Muscle layer of duodenum (tissue), 2 donors: ENCODE measurements around the gene ARID4A.
"Not testable (repeated sequence)": the region's sequence is repeated elsewhere in the genome, so short reads cannot be mapped to it uniquely, and the experiment has no call there.

Experiments used
- H3K27ac ChIP-seq: one replicate; pipeline ENCODE4 v1.7.0; 2013; ENCODE audit warnings: mild to moderate bottlenecking, low read length
- H3K27me3 ChIP-seq: one replicate; pipeline ENCODE4 v1.7.0; 2013; ENCODE audit warnings: low read depth, mild to moderate bottlenecking, control low read depth, low read length
- H3K36me3 ChIP-seq, 2 donors: one replicate each; pipeline ENCODE4 v1.7.0; 2013; ENCODE audit warnings: low read length in 2 of 2, control low read depth in 1 of 2, mild to moderate bottlenecking in 1 of 2; ENCODE audit not compliant: insufficient read depth in 2 of 2, control insufficient read depth in 1 of 2
- H3K4me1 ChIP-seq, 2 donors: one replicate each; pipeline ENCODE4 v1.7.0; 2013; ENCODE audit warnings: low read length in 2 of 2, mild to moderate bottlenecking in 2 of 2, control low read depth in 1 of 2, moderate library complexity in 1 of 2; ENCODE audit not compliant: insufficient read depth in 2 of 2, control insufficient read depth in 1 of 2
- H3K4me3 ChIP-seq, 2 donors: one replicate each; pipeline ENCODE4 v1.7.0; 2013; ENCODE audit warnings: low read length in 2 of 2, low read depth in 1 of 2, mild to moderate bottlenecking in 1 of 2
- H3K9me3 ChIP-seq, 2 donors: one replicate each; pipeline ENCODE4 v1.7.0; 2013; ENCODE audit warnings: low read length in 2 of 2, control low read depth in 1 of 2, mild to moderate bottlenecking in 1 of 2; ENCODE audit not compliant: control insufficient read depth in 1 of 2
- donor health status: healthy.

Gene ARID4A

GRCh38 chr14:58414845-58415244, 116.5 kb downstream of the ARID4A start:
- Histone ChIP-seq H3K9me3 (no peaks in the 10 kb centered on the region), H3K27me3 (no peaks in the 10 kb centered on the region), H3K27ac (no peak overlapping the region), H3K4me1 (no peaks in the 10 kb centered on the region), H3K4me3 (no peak overlapping the region), H3K36me3 (peaks cover 19 to 35% of the 10 kb centered on the region in 2 donors)

- Histone ChIP-seq H3K4me1 (no peaks in the 10 kb centered on the region), H3K4me3 (no peak overlapping the region), H3K9me3 (no peaks in the 10 kb centered on the region), H3K27me3 (no peaks in the 10 kb centered on the region), H3K27ac (no peak overlapping the region), H3K36me3 (peaks cover 16 to 27% of the 10 kb centered on the region in 2 donors)
Measured at GRCh38 chr14:58415636-58416547, 117.5 kb downstream of the ARID4A start.

DNA sequence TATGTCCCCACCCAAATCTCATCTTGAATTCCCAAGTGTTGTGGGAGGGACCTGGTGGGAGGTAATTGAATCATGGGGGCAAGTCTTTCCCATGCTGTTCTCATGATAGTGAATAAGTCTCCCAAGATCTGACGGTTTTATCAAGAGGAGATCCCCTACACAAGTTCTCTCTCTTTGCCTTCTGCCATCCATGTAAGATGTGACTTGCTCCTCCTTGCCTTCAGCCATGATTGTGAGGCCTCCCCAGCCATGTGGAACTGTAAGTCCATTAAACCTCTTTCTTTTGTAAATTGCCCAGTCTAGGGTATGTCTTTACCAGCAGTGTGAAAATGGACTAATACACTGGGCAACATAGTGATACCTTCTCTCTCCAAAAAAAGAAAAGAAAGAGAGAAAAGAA, 118.6 kb downstream of the ARID4A start:
- H3K36me3 ChIP-seq = peaks cover 25 to 28% of the 10 kb centered on the region in 2 donors
- not testable (repeated sequence) for H3K4me3 ChIP-seq, H3K4me1 ChIP-seq, H3K27me3 ChIP-seq, H3K9me3 ChIP-seq, H3K27ac ChIP-seq
